Measurements from ENCODE around the gene PTPRF. TPM values are rescaled to one million over a fixed set of nuclear protein-coding genes. Genes with fewer than 3 reads are reported as not detected.
A peak's percentile ranks its signal among the peaks of the same experiment; 100 is the strongest.

Gene PTPRF
- total RNA-seq (100 to 1,000 TPM; 139 to 160 TPM), polyA plus RNA-seq (10 to 100 TPM; 40.0 to 45.5 TPM)
- long read RNA-seq, donor 1, full-length matches to known transcripts, result 1 of 73 reads
- long read RNA-seq, donor 1, partial matches to known transcripts, result 72 of 73 reads
- long read RNA-seq, donor 1, other reads (novel, unspliced or antisense), result 0 of 73 reads
- long read RNA-seq, donor 2, partial matches to known transcripts, result 14 of 14 reads
- long read RNA-seq, donor 2, other reads (novel, unspliced or antisense), result 0 of 14 reads
- long read RNA-seq, donor 3, partial matches to known transcripts, result 142 of 142 reads
- long read RNA-seq, donor 3, other reads (novel, unspliced or antisense), result 0 of 142 reads
- long read RNA-seq, donor 4, partial matches to known transcripts, result 8 of 8 reads
- long read RNA-seq, donor 4, other reads (novel, unspliced or antisense), result 0 of 8 reads
- long read RNA-seq, donor 5, partial matches to known transcripts, result 226 of 226 reads
- long read RNA-seq, donor 5, other reads (novel, unspliced or antisense), result 0 of 226 reads

DNA sequence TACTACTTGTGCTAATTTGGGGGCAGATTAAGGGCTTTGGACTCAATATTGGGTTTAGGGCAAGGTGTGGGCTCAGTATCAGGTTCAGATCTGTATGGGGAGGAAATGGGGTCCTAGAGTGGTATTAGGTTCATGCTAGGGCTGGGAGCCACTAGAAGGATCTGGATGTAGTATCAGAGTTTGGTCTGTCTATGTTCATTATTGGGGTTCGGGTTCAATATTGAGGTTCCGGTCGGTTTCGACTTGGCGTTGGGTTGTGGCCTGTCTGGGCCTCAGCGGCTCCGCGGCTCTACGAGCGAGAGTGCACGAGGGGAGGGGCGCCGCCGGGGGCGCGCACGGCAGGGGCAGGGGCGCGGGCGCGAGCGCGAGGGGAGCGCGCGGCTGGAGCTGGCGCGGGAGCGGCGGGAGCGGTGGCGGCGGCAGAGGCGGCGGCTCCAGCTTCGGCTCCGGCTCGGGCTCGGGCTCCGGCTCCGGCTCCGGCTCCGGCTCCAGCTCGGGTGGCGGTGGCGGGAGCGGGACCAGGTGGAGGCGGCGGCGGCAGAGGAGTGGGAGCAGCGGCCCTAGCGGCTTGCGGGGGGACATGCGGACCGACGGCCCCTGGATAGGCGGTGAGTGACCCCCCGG lies at the start of gene PTPRF:
Gene PTPRF, plus strand, starts transcription at position 401 of the 624 bp plus-strand sequence. CDS start 14,193 bp downstream, outside the sequence.
- H3K36me3 ChIP-seq (ENCODE audit: control insufficient read depth in 4 of 4, insufficient read depth in 4 of 4, low read length in 4 of 4), result no peaks in the 10 kb centered on the region
- DNase-seq (peak; percentile 61 to 77 (median 75)), ATAC-seq (ENCODE audit: insufficient read depth, low FRiP score) (peak; percentile 59)
- peak within 1 kb of the TSS in 1 of 2 donors; percentile 72 for H3K9ac ChIP-seq (ENCODE audit: insufficient read depth in 1 of 2, low read length in 2 of 2)
- H3K4me3 ChIP-seq, result peak within 1 kb of the TSS; percentile 68
- whole genome bisulfite sequencing, 2 donors, result 1% methylated on average over 17 to 58 of the region's 58 CpGs
- H3K4me1 ChIP-seq (ENCODE audit: control insufficient read depth in 5 of 5, insufficient read depth in 5 of 5, low read length in 5 of 5), result peaks cover 0 to 17% (median 0%) of the 10 kb centered on the region in 5 donors
- H3K27ac ChIP-seq (ENCODE audit: low read depth in 1 of 2, low read length in 1 of 2), result peak within 1 kb of the TSS in 1 of 2 donors; percentile 79
- no peaks in the 10 kb centered on the region for H3K27me3 ChIP-seq (ENCODE audit: control insufficient read depth in 3 of 3, insufficient read depth in 3 of 3, low read length in 2 of 3)
- H3K9me3 ChIP-seq (ENCODE audit: control insufficient read depth in 4 of 4, insufficient read depth in 3 of 4, low read length in 3 of 4), result no peaks in the 10 kb centered on the region
- TF ChIP-seq, protein P1, sequence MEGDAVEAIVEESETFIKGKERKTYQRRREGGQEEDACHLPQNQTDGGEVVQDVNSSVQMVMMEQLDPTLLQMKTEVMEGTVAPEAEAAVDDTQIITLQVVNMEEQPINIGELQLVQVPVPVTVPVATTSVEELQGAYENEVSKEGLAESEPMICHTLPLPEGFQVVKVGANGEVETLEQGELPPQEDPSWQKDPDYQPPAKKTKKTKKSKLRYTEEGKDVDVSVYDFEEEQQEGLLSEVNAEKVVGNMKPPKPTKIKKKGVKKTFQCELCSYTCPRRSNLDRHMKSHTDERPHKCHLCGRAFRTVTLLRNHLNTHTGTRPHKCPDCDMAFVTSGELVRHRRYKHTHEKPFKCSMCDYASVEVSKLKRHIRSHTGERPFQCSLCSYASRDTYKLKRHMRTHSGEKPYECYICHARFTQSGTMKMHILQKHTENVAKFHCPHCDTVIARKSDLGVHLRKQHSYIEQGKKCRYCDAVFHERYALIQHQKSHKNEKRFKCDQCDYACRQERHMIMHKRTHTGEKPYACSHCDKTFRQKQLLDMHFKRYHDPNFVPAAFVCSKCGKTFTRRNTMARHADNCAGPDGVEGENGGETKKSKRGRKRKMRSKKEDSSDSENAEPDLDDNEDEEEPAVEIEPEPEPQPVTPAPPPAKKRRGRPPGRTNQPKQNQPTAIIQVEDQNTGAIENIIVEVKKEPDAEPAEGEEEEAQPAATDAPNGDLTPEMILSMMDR (IDR thresholded peaks at IDR 0.05; ENCODE audit: control extremely low read depth, extremely low read depth), result no peak

DNA sequence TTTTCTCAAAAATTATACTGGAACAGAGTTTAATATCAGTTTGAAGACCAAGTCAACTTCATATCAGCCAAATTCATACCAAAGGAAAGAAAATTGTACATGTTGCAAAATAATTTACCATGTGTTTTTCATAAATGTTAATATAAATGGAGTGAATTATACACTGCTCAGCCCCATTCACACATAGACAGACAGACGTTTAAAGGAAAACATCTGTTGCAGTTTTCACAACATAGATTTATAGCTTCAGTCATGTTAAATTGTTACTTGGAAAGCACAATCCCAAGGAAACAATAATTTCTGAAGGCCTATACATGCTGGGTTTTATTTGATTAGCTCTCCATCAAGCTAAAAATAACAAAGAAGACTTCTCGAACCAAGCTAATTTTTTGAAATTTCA lies 49.2 kb upstream of the PTPRF start:
- H3K27ac ChIP-seq (ENCODE audit: low read depth in 1 of 2, low read length in 1 of 2), result no peak overlapping the region
- peaks cover 0 to 3% (median 0%) of the 10 kb centered on the region in 3 donors for H3K27me3 ChIP-seq (ENCODE audit: control insufficient read depth in 3 of 3, insufficient read depth in 3 of 3, low read length in 2 of 3)
- TF ChIP-seq, protein P1 (IDR thresholded peaks at IDR 0.05; ENCODE audit: control extremely low read depth, extremely low read depth), result no peak
- H3K9ac ChIP-seq (ENCODE audit: insufficient read depth in 1 of 2, low read length in 2 of 2), result no peak overlapping the region
- H3K4me3 ChIP-seq, result no peak overlapping the region
- 64 to 80% methylated on average over 2 of the region's 2 CpGs for WGBS, 2 donors
- no peaks in the 10 kb centered on the region for H3K9me3 ChIP-seq (ENCODE audit: control insufficient read depth in 4 of 4, insufficient read depth in 3 of 4, low read length in 3 of 4)
- DNase-seq (peak in 2 of 3 donors; percentile 83 to 94), ATAC-seq (ENCODE audit: insufficient read depth, low FRiP score) (no peak)
- H3K4me1 ChIP-seq (ENCODE audit: control insufficient read depth in 5 of 5, insufficient read depth in 5 of 5, low read length in 5 of 5), result peaks cover 0 to 18% (median 0%) of the 10 kb centered on the region in 5 donors
- no peaks in the 10 kb centered on the region for H3K36me3 ChIP-seq (ENCODE audit: control insufficient read depth in 4 of 4, insufficient read depth in 4 of 4, low read length in 4 of 4)

DNA sequence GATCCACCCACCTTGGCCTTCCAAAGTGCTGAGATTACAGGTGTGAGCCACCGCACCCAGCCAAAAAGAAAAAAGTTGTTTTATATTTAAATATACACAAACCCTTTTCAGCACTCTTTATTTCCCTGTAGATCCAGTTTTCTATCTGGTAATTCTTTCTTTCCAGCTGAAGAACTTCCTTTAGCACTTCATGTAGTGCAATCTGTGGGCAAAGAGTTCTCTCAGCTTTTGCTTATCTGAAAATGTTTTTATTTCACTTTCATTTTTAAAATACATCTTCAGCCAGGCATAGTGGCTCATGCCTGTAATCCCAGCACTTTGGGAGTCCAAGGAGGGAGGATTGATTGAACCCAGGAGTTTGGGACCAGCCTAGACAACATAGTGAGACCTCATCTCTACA lies 48.5 kb upstream of the PTPRF start:
- ATAC-seq (ENCODE audit: insufficient read depth, low FRiP score) (no peak), DNase-seq (peak in 2 of 3 donors; percentile 92 to 94)
- H3K4me3 ChIP-seq, result no peak overlapping the region
- peaks cover 0 to 3% (median 0%) of the 10 kb centered on the region in 3 donors for H3K27me3 ChIP-seq (ENCODE audit: control insufficient read depth in 3 of 3, insufficient read depth in 3 of 3, low read length in 2 of 3)
- WGBS, 2 donors, result 50 to 95% methylated on average over 1 of the region's 1 CpG
- peaks cover 0 to 18% (median 0%) of the 10 kb centered on the region in 5 donors for H3K4me1 ChIP-seq (ENCODE audit: control insufficient read depth in 5 of 5, insufficient read depth in 5 of 5, low read length in 5 of 5)
- no peak overlapping the region for H3K9ac ChIP-seq (ENCODE audit: insufficient read depth in 1 of 2, low read length in 2 of 2)
- H3K9me3 ChIP-seq (ENCODE audit: control insufficient read depth in 4 of 4, insufficient read depth in 3 of 4, low read length in 3 of 4), result no peaks in the 10 kb centered on the region
- TF ChIP-seq, protein P1 (IDR thresholded peaks at IDR 0.05; ENCODE audit: control extremely low read depth, extremely low read depth), result no peak
- no peak overlapping the region for H3K27ac ChIP-seq (ENCODE audit: low read depth in 1 of 2, low read length in 1 of 2)
- no peaks in the 10 kb centered on the region for H3K36me3 ChIP-seq (ENCODE audit: control insufficient read depth in 4 of 4, insufficient read depth in 4 of 4, low read length in 4 of 4)
